GM19099 (cell line): ENCODE results near the gene CACNA1C.

Source experiments
- POLR2A ChIP-seq: IDR thresholded peaks from 3 replicates; pipeline ENCODE4 v1.6.1; 2011; ENCODE audit warnings: low read depth; ENCODE audit not compliant: insufficient read length; ENCODE audit errors: extremely low read depth

CACNA1C gene

DNA sequence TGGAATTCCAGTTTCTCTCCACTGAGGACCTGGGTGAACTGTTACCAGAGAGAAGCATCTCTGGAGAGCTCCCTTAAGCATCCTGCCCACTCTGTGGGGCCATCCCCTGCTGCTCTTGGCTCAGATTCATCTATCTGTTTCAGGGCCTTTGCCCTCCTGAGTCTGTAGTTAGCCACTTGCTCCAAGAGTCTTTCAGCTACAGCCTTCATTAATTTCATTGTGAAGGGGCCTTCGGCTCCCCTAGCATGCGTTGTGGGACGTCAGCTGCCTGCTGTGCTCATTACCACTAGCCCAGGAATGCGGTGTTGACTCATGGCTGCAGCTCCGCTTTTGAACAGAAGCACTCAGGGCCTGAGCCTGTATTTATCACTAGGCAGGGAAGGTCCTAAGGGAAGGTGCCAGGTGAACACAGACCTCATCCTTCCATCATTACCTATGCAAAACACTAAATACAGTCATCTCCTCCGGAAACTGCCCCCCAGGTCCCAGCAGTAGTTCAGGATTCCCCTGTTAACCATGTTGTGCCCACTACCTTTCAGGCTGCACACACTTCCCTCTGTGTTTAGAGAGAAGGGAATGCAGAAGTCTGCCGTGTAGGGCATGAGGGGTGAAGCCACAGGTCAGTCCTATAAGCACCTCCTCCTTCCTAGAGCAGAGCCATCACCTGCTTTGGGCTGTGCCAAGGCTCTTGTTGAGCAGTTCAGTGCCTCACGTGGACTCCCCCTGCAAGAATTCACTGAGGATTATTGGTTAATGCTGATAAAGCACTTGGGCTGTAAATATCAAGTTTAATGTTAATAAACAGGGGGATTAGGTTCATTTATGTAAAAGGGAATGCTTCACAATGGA, 191.4 kb downstream of the CACNA1C start:
- no peak for TF ChIP-seq POLR2A

DNA sequence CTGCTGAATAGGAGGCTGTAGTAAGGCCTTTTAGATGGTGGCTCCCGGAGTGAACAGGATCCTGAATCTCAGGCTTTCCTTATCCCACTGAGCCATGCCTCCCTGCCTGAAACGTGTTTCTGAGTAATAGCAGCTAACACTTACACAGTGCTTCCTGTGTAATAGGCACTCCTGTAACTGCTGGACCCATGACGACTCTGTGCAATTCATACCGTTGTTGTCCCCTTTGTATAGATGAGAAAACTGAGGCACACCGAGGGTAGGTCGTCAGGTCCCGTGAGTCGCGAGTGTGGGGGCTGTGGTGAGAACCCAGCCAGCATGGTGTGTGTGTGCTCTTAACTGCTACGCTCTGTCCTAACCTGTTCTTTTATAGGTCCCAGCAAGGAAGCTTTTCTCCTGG, 193.6 kb downstream of the CACNA1C start:
- TF ChIP-seq POLR2A, result no peak

DNA sequence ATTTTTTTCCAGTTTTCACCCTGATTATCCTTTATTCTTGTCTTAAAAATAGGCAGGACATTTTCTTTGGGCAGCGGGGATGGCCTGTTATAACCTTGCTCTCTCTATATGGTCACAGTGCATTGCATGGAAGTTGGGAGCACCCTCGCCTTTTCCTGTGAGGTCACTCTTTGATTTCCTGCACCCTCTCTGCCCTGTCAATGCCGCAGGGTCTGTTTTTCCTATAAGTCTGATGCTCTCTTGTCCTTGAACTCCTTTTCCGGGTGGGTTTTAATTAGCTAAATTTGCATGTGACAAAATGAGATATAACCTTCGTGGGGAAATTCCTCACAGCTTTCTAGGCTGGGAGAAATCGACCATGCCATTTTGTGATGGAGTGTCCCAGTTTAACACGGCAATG, 194.3 kb downstream of the CACNA1C start:
- TF ChIP-seq POLR2A, result no peak

DNA sequence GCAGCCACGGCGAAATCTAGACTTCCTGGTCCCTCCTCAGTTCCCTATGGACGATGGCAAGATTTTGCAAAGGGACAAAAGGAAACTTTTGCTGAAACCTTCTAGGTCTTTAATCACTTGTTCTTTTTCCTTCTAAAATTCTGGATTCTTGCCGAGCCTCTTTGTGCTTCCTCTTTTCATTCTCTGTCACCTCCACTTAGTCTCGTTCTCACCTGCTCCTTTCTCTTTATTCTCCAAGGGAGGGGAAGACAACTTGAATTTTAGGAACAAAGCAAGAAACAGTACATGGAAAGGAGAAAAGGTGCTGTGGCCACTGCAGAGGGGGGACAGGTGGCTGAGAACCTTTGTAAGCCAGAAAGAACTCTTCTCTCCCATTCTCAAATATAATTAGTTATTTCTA, 194.8 kb downstream of the CACNA1C start:
- TF ChIP-seq POLR2A, result no peak

DNA sequence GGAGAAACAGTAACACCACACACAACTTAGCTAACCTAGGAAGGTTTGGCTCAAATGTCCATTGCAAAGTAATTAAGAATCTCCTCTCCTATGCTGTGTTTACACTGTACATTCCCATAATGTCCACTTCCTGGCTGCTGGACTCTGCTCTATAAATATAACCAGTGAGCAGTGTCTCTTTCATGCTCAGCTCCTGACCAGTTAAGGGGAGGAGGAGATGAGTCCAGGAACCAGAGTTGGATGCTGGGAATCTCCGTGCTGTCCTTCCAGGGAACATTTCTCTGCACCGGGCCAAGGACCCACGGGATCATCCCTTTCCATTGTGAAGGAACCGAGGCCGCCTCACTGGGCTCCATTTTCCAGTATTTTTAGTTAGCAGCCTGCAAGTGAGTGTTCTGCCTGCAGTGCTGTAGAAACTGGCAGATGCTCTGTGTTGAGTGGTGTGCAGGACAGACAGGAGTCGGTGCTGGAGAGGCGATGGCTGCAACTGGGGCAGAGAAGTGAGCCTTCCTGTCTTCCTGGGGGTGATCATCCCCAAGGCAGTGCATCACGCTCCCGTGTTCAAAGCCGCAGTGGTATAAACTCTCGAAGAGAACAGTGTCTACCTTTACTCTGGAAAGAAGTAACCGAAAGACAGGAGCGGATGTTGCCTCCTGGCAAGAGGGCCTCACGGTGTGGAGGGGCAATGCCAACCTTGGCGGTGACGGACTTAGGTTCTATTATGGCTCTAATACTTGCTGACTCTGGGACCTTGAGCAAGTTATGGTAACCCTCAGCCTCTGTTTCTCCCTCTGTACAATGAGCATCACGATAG, 195.5 kb downstream of the CACNA1C start:
- TF ChIP-seq POLR2A, result no peak

DNA sequence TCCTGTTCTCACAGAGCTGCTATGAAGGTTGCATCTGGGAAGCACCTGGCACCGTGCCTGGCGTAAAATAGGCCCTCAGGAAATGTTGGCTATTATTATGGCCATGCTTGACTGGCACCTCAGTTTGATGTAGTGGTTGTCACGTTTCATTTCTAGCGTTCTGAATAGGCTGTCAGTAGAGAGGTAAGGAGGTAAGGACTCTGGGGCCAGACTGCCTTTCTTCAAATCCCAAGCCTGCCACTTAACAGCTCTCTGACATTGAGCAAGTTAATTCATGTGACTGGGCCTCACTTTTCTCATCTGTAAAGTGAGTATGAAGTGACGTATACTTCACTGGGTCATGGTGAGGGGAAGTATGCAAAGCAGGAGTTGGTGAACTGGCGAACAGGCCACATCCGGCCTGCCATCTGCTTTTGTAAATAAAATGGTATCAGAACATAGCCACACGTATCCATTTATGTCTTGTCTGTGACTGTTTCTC, 196.2 kb downstream of the CACNA1C start:
- TF ChIP-seq POLR2A, result no peak

DNA sequence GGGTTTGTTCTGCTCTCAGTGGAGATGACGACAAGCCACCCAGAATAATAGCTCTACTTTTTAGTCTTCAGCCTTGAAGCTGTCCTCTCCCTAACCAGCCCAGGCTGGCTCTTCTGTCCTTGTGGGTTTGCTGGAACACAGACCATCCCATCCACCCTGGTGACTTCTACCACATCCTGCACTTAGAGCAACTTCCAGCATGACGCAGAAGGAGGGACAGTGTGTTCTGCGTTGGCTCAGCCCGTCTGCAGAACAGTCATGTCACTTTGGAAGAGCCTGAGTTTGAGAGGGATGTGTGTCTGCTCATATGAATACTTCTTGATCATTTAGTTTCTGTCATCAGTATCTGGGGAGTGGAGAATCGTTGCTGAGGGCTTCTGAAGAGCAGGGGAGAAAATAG, 198.0 kb downstream of the CACNA1C start:
- no peak for TF ChIP-seq POLR2A

DNA sequence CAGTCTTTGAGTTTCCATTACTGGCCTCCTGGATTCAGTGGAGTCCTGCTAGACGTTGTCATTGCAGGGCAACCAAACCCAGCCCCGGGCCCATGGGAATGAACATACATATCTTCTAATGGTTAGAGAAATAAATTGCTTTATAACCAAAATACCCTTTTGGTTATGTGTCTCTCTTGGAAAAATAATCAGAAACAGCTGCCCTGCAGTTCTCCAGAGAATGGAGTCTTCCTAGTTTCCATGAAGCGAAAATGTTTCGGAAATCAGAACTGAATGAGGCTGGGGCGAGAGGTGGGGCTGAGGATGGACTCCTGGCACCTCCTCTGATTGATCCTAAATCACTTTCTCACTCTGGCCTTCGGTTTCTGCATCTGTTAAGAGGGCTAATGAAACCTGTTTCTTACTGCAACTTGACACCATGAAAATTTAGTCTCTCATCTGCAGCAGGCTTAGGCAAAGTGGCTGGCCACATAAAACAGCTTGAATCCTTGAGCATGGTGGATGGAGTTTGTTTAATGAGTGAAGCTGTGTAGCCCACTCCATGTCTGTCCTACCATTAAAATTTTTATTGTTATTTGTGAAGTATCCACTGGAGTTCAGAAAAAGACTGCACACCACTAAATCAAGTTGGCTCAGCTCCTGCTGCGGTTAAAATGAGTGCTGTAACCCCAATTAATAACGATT, 198.9 kb downstream of the CACNA1C start:
- no peak for TF ChIP-seq POLR2A

DNA sequence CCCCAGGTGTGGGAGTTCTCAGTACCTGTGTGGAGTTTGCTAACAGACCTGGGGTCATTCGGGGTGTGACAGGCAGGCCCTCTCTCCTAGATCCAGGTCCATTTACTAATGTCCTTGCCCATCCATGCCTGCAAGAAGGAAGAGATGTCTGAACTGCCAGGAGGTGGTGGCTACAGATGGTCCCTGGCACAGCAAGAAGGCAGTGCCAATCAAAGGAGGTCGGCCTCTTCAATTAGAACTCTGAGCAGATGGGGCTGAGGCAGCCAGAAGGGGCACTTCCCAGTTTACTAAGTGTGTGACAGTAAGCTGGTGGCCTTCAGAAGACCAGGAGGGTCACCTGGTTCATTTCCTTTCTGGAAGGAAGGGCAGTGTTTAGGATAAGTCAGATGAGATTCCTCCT, 202.5 kb downstream of the CACNA1C start:
- no peak for TF ChIP-seq POLR2A

DNA sequence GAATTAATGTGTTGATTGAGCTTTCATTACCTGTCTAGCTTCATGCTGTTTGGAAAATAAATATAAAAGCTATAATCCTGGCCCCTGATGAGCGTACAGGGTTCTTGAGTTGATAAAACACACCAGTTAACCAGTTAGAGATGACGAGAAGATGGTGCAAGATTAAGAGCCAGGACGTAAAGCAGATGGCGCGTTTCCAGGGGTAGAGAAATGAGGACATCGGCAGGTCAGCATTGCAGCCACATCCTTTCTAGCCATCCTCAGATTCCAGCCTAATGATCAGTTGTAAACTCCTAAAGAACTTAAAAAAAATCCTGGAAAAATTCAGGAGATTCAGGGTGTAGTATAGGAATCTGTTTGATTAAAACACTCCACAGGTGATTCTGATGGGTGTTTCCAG, 203.7 kb downstream of the CACNA1C start:
- TF ChIP-seq POLR2A, result no peak

DNA sequence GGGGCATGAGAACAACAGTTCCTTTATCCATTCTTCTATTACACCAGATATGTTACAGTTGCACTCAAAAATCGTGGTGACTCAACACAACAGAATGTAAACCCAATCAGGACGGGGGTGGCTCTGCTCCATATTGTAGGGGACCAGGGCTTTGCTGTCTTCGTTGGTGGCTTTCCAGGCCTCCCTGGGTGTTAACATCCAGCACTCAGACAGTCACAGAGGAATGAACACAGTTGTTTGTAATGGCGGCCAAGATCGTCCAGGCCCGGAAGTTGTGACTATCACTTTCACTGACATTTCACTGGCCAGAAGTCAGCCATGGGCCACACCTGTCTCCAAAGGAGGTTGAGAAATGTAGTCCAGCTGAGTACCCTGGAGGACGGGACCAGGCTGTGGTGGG, 204.1 kb downstream of the CACNA1C start:
- TF ChIP-seq POLR2A, result no peak

DNA sequence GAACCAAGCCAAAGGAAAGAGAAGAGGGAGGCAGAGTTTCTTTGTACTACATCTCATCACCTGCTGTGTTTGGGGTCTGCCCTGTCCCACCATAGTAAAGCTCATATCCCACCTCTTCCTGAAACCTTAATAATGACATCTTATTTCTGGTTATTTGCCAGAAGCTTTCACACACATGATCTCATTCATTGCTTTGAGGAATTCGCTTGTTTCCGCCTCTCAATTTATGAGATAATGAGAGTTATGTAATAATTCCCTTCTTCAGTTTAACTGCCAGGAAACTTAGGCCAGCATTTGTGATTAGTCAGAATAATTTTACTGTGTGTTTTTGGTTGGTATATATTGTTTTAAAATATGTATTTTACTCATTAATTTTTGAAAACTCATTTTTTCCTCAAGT, 205.2 kb downstream of the CACNA1C start:
- no peak for TF ChIP-seq POLR2A

DNA sequence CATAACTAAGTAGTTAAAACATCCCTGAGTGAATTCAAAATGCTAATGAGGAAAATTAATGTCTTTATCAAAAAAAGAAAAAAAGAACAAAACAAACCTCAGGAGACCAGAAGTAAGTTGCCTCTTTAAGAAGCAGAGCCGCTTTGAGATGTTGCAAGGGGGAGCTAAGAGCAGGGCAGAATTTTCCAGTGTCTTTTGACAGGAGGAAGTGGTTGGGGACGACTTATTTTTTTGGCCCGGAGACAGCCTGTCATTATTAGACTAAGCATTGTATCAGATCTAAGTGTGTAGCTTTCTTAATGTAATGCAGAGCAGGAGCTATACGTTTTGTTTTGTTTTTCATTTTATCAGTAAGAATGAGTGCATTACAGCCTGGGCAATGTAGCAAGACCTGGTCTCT, 206.6 kb downstream of the CACNA1C start:
- no peak for TF ChIP-seq POLR2A

DNA sequence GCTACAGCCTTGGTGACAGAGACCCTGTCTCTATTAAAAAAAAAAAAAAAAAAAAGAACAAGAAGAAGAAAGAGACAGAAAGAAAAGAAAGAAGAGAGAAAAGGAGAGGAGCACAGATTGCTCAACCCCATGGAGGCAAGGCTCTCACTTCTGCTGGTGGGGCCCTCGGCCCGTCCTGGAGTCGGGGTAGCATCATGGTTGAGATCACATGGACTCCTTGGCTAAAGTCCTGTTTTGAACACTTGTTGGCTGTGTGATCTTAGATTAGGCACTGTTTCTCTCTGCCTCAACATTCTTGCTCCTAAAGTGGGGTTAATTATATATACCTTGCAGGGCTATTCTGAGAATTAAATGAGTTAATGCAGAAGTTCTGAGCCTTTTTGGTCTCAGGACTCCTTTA, 207.7 kb downstream of the CACNA1C start:
- no peak for TF ChIP-seq POLR2A

DNA sequence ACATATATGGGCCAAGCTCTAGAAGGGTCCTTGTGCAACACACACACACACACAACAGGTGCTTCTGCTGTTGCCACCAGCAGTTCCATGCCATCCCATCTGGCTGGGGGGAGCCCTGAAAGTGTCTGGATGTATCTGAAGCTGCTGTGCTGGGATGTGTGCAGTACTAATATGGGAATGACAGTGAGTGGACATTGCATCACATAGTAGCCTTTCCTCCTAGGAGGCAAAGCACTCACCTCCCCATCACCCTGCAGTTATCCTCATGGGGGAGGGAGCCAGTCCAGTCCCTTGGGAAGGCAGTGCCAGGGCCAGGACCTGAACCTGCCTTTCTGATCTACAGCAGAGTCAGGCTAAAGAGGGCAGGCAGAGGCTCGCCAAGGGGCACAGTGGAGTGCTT, 208.9 kb downstream of the CACNA1C start:
- TF ChIP-seq POLR2A, result no peak
